Measurements from ENCODE around the gene P4HA1.
A peak's percentile ranks its signal among the peaks of the same experiment; 100 is the strongest.

P4HA1 gene

DNA sequence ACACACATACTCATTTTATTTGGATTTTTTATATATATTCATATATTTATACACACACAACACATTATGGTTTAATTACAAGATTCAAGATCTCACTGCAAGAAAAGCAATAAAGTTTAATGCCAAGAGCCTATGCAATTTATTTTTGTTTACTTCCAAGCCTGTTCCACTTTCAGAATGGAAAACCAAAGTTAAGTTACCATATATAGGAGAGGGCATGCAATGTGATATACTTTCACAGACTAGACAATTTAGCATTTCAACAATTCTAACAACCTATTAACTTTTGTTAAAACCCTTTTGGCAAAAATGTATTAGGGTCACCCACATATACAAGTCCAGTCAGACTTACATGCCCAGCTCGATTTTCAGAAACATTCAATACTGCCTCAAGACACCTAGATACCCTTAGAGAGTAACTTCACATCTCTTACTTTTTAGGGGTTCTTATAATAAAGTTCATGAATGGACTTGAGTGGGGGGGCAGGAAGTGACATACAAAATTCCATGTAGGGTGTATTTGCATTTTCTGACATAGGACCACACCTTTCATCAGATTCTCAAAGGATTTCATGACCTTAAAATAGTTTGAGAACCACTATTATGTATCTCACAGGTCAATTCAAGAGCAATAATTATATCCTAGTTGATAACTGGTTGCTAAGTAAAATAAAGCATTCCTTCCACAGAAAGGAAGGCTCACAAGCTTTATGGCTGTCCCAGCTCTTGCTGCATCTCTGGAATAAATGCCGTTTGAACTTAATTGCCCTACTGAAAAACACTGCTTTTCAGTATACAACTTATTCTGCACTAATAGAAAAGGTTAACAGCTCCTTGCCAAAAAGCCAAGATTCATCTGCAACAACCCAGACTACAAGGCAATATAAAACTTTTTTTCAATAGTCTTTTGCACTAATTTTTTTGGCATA, 2.5 kb downstream of the P4HA1 start:
- DNase-seq (ENCODE audit: low spot score) = peak; percentile 16

DNA sequence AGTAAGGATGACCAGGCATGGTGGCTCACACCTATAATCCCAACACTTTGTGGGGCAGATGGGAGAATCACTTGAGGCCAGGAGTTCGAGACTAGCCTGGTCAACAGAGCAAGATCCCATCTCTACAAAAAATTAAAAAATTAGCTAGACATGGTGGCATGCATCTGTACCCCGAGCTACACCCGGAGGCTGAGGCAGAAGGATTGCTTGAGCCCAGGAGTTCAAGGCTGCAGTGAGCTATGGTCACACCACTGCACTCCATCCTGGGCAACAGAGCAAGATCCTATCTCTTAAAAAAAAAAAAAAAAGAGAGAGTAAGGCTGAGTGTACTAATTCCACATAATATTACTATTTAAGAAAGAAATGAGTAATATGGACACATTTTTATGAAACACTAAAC, 3.8 kb downstream of the P4HA1 start:
- no peak for DNase-seq (ENCODE audit: low spot score)

DNA sequence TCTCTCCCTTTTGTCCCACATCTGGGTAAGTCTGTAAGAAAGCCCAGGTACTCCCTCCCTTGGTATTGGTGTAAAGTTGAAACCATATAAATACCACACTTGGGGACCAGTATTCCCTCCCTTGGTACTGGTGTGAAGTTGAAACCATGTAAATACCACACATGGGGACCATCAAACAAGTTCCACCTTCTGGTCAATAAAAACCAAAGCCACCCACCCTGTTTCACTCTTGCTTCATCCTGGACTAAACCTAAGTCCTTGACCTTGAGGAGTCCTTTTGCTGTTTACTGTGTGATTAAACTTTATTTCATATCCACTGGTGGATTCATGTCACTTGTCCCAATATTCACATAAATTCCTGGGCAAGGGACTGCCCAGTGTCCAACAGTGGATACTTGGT, 8.4 kb downstream of the P4HA1 start:
- DNase-seq (ENCODE audit: low spot score) = no peak

DNA sequence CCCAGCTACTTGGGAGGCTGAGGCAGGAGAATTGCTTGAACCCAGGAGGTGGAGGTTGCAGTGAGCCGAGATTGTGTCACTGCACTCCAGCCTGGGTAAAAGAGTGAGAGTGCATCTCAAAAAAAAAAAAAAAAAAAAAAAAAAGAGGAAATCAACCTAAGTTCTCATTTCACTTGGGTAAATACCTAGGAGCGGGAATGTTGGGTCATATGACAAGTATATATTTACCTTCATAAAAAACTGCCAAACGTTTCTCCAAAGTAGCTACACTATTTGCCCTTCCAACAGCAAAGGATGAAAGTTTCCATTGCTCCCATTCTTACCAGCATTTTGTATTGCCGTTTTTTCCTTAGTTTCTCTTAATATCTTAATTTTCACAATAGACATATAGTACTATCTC, 9.8 kb downstream of the P4HA1 start:
- no peak for DNase-seq (ENCODE audit: low spot score)

DNA sequence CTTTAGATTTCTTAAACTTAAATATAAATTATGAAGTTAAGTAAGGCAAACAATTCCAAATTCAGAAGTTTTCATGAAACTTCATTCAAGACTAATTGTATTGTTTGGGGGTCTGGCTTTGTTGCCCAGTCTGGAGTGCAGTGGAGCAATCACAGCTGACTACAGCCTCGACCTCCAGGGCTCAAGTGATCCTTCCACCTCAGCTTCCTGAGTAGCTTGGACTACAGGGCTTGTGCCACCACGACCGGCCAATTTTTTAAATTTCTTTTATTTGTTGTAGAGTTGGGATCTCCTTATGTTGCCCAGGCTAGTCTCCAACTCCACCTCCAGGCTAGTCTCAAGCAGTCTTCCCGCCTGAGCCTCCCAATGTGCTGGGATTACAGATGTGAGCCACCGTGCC, 12.5 kb downstream of the P4HA1 start:
- no peak for DNase-seq (ENCODE audit: low spot score)

DNA sequence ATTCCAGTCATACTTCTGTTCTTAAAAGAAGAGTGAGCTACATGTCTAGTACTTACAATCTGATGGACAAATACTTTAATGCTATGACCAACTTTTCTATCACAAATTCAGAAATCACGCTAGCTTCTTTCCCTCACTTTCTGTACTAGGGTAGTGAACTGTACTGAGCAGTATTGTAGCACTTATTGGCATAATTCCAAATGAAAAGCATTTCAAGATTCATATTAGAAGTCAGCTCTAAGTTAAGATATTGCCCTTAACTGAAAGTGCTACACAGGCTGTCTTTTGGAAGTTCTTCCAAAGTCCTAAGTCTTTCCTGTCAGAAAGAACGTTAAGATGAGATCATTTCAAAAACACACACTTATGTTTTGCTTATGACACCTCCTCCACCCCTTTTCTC, 13.4 kb downstream of the P4HA1 start:
- no peak for DNase-seq (ENCODE audit: low spot score)

DNA sequence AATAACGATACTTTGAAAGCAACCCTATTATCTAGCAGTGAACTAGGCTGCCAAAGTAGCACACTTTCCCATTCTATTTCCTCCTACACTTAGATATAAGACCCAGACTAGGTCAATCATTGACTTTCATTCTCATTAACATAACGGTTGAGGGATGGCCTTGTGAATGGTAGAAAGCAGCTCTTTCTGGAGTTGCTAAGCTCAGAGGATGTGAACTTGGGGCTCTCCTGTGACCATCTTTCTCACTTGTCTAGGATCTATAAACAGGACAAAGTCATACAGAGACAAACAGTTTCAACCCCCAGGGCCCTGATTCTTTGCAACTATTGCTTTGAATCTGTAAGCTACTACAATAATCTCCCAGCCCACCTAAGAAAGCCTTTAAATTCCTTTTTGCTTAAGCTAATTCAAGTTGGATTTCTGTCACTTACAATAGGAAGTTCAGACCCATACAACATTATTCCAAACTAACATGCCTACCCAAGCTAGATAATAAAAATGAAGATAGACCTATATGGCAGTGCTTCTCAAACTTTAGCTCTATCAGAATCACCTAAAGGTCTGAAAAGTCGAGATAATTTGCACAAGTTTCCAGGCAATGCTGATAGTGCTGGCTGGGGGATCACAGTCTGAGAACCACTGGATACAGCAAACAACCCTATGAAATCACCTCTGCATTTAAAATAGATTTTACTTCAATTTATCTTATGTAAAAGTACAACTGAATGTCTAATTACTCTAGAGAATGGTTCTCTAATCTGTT, 16.7 kb downstream of the P4HA1 start:
- DNase-seq (ENCODE audit: low spot score) = no peak

DNA sequence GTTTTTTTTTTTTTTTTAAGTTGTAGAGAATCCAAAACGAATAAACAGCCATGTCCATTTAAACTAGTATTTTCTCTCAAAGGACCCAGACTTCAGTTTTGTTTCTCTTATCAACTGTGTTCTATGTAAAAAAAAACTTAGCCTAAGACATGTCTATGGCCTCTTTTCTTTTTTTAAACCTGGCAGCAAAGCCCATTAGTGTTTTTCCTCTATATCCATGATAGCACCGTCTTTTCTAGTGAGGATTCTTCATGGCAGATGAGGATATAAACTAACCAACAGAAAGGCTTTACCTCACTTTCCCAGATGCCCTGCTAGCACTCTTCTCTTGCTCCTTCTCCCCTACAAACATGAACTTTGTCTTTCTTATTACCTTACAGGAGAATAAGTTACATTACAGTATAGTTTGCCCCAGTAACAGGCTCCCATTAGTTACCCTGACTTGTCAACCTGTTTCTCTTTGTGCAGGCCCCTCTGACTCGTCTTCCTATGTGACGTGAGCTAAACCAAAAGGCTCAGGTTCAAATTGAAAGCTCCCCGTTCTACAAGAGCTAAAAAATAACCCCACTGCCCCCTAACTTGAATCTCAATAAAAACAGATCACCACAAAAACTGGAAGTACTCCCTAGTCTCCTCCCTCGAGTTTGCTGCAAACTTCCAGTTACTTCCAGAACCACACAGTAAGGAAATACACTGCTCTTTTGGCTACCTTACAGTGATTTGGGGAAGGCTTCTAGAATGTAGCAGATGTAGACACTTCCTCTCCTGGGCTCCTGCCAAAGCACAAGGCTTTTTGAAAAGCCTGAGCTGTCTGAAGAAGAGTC, 20.1 kb downstream of the P4HA1 start:
- DNase-seq (ENCODE audit: low spot score) = no peak

DNA sequence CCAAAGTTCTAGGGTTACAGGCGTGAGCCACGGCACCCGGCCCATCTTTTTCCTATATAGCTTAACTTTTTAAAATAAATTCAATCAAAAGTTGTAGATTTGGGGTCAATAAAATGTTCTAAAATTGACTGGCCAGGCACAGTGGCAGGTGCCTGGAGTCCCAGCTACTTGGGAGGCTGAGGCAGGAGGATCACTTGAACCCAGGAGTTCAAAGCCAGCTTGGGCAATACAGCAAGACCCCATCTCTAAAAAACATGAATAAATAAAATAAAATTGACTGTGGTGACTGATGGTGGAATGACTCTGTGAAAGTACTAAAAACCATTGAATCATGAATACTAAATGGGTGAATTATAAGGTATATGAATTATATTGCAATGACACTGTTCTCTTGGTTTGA, 20.8 kb downstream of the P4HA1 start:
- DNase-seq (ENCODE audit: low spot score) = no peak

DNA sequence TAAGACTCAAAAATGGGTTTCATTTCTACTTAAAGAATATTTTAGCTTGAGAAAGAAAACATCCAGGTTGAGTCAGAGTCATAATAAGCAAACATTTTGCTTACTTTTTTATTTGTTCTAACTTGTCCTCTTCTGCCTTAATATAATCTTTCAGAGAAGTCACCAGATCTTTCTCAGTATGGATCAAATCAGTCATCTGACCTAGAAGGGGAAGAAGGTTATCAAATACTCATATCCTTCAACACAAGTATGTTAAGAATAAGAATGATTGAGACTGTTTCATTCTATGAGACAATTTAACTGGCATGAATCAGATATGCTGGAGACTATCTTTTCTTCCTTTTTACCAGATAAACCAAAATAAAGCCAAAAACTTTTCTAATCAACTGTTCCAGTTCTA, 23.0 kb downstream of the P4HA1 start:
- no peak for DNase-seq (ENCODE audit: low spot score)

DNA sequence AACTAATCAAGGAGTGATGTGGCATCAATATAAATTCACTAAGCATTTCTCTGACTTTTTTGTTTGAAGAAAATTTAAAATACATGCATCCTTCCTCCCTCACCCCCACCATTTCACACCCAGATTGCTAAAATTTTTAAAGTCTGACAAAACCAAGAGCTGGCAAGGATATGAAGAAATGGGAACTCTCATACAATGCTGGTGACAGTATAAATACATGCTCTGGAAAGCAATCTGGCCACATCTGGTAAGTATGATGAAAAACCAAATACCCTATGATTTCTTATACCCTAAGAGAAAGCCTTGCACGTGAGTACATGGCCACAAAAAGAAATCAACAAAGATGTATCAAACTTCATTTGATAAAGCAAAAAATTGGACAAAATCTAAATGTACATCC, 31.2 kb downstream of the P4HA1 start:
- DNase-seq (ENCODE audit: low spot score) = no peak

DNA sequence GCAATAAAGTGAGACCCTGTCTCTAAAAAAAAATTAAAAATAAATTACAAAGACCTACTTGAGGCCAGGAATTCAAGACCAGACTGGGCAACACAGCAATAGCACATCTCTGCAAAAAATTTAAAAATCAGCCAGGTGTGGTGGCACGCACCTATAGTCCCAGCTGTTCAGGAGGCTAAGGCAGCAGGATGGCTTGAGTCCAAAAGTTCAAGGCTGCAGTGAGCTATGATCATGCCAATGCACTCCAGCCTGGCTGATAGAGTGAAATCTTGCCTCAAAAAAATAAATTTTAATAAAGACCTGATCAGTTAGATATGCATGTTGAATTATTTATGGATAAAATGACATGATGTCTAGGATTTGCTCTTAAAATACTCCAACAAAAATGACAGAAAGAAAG, 34.9 kb downstream of the P4HA1 start:
- DNase-seq (ENCODE audit: low spot score) = no peak

DNA sequence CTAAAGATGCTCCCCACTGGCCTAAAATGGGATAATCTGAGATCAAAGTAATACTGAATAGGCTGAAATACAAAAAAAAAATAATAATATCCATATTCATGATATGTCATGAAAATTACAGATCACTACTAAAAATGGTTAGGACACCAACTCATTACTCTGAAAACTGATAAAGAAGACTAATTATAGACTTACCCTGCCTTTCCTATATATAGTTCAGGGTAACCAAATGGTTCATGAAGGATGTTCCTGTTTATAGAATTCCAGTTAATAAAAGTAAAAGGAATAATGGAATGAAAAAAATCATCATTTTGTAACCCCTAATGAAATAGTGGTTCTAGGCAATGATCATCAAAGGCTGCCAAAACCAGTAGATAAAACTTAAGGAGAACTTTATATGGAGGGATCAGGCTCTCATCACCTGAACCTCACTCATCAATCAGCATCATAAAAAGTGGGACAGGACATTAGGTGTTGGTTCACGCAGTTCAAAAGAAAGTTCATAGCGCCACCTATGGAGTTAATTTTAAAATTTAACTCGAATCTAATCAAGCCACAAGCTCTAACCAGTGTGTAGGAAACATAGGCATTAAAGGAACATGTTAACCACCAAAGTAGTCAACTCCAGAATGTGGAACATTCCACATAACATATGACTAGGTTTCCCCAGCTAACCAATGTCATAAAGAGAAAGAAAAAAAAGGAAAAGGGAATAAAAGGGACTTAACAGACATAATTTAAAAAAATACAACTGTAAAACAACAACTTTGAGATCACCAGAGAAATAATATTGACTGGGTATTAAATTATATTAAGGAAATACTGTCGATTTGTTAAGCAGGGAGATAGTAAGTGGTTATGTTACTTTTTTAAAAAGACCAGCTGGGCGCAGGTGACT, 35.7 kb downstream of the P4HA1 start:
- peak; percentile 56 for DNase-seq (ENCODE audit: low spot score)

DNA sequence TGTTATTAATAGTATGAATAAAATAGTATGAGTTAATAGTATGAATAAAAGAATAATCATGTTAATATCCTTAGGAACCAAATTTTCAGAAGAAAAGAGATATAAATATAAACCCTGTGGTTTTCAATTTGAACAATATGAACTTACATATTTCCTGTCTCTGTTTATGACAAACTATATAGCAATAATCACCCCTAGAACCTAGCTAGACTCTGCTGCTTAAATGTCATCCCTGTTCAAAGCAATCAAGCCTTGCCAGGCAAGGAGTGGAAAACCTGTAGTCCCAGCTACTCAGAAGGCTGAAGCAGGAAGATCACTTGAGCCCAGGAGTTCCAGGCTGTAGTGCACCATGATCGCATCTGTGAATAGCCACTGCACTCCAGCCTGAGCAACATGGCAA, 36.5 kb downstream of the P4HA1 start:
- DNase-seq (ENCODE audit: low spot score) = no peak

DNA sequence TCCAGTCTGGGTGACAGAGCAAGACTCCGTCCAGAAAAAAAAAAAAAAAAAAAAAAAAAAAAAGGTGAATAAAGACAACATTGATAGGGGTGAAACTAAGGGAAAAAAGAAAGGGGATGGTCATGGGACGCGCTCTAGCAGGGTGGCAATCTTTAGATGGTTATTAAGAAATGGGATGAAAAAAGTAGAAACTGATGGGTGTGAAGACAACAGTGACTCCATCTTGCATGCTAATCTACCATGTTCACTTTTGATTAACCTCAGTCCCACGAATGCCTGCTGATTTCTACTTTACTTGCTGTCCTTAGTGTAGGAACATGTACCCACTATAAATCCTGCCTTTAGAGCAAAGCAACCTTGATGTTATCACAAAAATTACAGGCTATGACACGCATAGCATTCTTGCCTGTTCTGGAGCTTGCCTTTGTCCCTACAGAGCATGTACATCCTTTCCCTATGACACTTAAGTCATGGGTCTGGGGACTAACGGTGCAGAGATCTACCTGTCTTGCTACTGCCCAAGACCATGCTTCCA, 38.5 kb downstream of the P4HA1 start:
- DNase-seq (ENCODE audit: low spot score) = no peak

DNA sequence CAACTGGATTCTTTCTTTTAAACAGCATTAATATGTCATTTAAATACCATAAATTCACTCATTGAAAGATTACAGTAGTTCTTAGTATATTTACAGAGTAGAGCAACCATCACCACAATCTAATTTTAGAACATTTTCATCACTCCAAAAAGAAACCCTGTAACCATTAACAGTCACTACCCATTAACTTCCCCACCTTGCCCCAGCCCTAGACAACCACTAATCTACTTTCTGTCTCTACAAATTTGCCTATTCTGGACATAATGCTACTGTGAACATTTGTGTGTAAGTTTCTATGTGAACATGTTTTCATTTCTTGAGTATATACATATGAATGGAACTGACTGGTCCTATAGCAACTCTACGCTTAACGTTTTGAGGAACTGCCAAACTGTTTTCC, 42.4 kb downstream of the P4HA1 start:
- DNase-seq (ENCODE audit: low spot score) = no peak

DNA sequence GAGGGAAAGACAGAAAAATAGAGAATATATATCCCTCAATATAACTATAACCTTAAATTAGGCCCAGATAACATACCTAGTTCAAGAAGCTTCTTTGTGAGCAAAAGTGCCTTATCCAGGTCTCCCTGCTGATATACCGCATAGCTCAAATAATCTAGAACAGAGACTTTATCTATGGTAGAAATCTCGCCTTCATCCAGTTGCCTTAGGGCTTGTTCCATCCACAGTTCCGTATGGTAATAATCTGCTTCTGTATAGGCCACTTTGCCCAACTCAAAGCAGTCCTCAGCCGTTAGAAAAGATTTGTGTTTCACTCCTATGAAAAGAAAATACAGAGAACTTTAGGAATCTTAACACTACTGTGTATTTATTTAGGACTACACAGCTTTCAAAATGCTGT, 43.4 kb downstream of the P4HA1 start:
- no peak for DNase-seq (ENCODE audit: low spot score)

DNA sequence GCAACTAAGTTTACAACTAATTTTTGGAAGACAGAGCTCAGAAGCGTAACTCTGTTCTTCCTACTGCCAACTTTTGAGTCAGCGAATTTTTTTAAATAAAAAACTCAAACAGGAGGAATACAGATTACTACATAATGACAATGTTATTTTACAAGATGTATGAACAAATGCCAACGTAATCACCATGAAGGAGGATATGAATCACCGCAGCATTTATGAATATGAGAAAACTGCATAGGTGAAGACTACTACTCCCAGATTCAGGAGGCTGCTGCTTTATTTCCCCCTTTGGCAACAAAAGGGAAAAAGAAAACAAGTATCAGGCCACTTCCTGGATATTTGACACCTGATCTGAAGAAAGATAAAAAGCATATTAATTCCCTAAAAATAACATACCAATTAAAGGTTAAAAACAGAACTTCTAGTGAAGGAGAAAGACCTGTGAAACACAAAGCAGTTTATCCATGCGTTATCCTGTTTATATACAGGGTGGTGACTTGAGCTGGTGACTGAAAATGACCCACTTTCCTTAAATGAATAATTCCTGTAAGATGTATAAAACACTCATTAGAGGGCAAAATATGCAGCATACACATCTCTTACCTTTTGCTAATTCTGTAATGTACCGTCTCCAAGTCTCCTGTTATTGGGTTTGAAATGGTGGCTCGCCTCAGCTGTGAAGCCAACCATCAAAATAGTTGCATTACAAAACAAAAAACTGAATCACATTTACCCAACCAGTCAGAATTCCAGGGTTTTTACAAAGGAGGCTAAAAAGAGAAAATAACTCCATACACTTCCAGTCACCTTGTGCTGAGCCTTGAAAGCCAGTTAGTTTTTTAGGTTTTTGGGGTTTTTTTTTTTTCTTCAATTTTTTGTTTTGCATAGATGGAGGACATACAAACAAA, 52.0 kb downstream of the P4HA1 start:
- DNase-seq (ENCODE audit: low spot score) = no peak

DNA sequence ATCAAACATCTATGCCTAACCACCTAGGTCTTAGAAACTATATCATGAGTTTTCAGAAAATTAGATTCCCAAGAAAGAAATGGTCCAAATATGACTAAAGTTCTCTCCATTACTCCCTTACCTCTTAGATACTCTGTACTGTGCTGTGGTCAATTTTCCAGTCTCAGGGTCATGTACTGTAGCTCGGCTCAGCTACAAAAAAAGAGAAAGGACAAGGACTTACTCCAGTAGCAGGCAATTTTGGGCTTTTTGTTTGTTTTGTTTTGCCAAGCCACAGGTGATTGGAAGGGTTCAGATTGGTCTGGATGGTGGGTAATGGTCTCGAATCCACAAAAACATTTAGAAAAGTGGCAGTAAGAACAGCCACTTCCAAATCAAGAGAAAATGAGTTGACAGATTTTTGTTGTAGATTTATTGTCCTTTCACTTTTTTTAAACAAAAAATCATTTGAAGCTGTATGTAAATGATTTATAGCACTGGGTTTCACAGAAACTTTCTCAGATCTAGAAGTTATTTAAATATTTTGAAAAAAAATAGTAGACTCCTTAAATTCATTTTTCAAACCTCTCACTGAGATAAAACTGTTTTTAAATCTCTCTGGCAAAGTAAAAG, 52.8 kb downstream of the P4HA1 start:
- no peak for DNase-seq (ENCODE audit: low spot score)

DNA sequence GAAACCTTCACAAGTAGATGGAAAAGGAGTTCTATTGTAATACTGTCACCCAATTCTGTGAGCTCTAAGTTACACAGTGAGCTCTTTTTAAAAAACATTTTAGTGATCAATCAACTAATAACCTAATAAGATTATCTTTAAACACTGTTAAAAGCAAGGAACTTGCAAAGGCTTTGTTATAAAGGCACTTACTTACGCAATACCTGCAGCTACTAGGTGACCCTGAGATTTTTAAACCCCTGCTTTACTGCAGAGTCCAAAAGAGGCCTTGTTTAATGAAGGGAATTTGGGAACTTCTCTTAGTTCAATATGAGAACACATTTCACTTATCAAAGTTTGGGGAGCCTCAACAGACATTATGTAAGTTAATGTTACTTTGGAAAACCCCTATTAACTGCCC, 53.3 kb downstream of the P4HA1 start:
- no peak for DNase-seq (ENCODE audit: low spot score)
